HUES6 (cell line): Measurements from ENCODE around the gene RBP3.

Experiments
- H3K27ac ChIP-seq: 2 replicates; pipeline ENCODE4 v1.7.0; 2013; ENCODE audit warnings: low read depth, mild to moderate bottlenecking, low read length, inconsistent platforms
- H3K27me3 ChIP-seq: 2 replicates; pipeline ENCODE4 v1.6.1; 2013; ENCODE audit warnings: low read length; ENCODE audit not compliant: control insufficient read depth, insufficient read depth
- H3K36me3 ChIP-seq: 2 replicates; pipeline ENCODE4 v1.6.1; 2013; ENCODE audit warnings: low read length; ENCODE audit not compliant: control insufficient read depth, insufficient read depth
- H3K4me1 ChIP-seq: 2 replicates; pipeline ENCODE4 v1.6.1; 2013; ENCODE audit warnings: low read length; ENCODE audit not compliant: control insufficient read depth, insufficient read depth
- H3K4me3 ChIP-seq: 2 replicates; pipeline ENCODE4 v1.5.1; 2013; ENCODE audit warnings: low read depth, low read length
- H3K9ac ChIP-seq: one replicate; pipeline ENCODE4 v1.6.1; 2013; ENCODE audit warnings: mild to moderate bottlenecking, low read length
- H3K9me3 ChIP-seq: 2 replicates; pipeline ENCODE4 v1.6.1; 2013; ENCODE audit warnings: low read depth, low read length; ENCODE audit not compliant: control insufficient read depth, insufficient read depth

The RBP3 gene

DNA sequence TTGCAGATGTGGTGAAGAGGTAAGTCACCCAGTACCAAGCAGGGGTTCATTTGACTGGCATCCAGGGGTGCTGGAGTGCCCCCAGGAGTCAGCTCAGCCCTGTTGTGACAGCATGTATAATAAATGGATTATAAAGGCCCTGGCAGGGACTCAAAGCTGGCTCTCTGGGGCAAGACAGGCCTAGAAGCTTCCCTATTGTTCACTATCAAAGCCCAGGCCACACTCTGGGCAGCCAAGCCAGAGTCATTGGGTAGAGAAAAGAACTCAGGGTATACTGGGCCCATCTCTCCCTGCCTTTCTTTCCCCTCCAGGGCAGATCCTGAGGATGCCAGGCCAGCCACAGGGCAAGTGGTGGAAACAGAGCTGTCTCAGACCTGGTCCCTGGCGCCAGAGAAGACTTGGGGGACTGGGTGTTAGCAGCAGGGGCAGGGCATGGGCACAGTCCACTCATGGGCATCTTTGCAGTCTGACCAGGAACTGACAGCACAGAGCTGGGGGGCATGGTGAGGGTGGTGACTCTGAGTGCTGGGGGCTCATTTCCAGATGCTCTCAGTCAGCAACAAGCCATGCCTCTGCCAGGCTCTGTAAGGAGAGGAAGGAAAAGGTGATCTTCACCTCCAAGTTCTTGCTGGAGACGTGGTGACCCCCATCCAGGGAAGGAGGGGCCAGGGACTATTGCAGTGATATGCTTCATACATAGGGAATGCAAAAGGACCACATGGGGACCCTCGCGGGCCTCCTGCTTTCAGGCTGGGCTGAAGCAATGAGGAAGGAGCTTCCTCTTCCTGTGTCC lies 11.7 kb downstream of the RBP3 start:
- no peaks in the 10 kb centered on the region for H3K27me3 ChIP-seq
- no peaks in the 10 kb centered on the region for H3K9me3 ChIP-seq
- H3K36me3 ChIP-seq = no peaks in the 10 kb centered on the region
- H3K9ac ChIP-seq = no peak overlapping the region
- H3K4me1 ChIP-seq = peaks cover 9% of the 10 kb centered on the region
- no peak overlapping the region for H3K27ac ChIP-seq
- H3K4me3 ChIP-seq = no peak overlapping the region

DNA sequence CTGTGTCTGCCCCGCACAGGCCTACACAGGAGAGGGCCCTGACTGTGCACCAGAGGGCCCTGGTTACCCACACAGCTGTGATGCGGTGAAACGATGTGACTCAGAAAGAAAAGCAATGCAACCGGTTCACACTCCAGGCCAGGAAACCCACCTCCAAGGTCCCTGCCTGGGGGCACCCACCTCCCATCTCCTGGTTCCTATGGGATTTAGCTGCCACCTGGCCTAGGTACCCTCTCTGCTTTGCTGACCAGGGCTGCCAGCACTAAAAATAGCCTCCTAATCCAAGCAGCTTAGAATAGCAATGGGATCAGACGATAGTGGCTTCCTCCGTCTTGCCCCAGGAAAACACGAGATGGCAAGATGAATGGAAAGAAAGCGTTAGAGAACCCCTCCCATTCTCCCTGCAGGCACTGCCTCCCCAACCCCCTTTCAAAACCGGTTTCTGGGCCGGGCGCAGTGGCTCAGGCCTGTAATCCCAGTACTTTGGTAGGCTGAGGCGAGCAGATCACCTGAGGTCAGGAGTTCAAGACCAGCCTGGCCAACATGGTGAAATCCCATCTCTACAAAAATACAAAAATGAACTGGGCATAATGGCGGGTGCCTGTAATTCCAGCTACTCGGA lies 12.4 kb downstream of the RBP3 start:
- Histone ChIP-seq H3K4me3 (no peak overlapping the region), H3K4me1 (peaks cover 9% of the 10 kb centered on the region), H3K27me3 (no peaks in the 10 kb centered on the region), H3K27ac (no peak overlapping the region), H3K36me3 (no peaks in the 10 kb centered on the region), H3K9ac (no peak overlapping the region), H3K9me3 (no peaks in the 10 kb centered on the region)

DNA sequence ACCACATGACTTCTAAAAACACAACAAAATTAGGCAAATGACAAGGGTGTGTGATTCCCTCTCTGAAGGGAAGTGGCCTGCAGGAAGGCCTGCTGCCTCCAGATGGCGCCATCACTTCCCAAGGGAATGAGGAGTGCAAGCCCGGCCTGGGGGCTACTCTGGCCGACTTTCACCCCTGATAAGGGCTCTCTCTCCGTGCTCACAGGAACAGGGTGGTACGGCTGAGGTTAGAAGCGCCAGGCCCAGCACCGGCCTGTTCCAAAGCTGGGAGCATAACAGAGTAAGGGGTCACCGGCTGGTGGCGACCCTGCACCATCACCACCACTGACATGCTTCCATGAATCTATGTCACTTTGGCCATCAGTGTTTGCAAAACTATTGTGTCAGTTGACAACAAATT lies 13.1 kb downstream of the RBP3 start:
- Histone ChIP-seq H3K9ac (no peak overlapping the region), H3K4me3 (no peak overlapping the region), H3K27ac (no peak overlapping the region)

DNA sequence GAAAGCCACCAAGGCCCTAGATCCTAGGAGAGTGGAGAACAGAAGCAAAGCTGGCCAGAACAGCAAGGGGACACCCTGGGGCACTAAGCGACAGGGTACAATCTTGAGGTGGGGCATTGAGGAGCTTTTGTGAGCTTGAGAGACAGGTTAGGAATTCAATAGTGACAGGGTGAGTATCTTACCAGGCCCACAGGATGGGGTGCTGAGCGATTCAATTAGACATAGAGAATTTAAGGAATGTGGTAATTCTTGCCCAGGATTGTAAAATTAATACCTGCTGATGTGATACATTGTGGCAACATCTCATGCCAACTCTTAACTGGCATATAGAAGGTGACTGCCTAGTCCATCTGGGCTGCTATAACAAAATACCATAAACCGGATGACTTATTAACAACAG lies 14.0 kb downstream of the RBP3 start:
- H3K9me3 ChIP-seq = no peaks in the 10 kb centered on the region
- no peak overlapping the region for H3K27ac ChIP-seq
- no peak overlapping the region for H3K9ac ChIP-seq
- H3K4me3 ChIP-seq = no peak overlapping the region
- no peaks in the 10 kb centered on the region for H3K36me3 ChIP-seq
- H3K4me1 ChIP-seq = peaks cover 9% of the 10 kb centered on the region
- H3K27me3 ChIP-seq = no peaks in the 10 kb centered on the region

More for the DNA sequence above, 13.1 kb downstream of the RBP3 start:
- Histone ChIP-seq H3K4me1 (peaks cover 9% of the 10 kb centered on the region), H3K27me3 (no peaks in the 10 kb centered on the region), H3K9me3 (no peaks in the 10 kb centered on the region), H3K36me3 (no peaks in the 10 kb centered on the region)

DNA sequence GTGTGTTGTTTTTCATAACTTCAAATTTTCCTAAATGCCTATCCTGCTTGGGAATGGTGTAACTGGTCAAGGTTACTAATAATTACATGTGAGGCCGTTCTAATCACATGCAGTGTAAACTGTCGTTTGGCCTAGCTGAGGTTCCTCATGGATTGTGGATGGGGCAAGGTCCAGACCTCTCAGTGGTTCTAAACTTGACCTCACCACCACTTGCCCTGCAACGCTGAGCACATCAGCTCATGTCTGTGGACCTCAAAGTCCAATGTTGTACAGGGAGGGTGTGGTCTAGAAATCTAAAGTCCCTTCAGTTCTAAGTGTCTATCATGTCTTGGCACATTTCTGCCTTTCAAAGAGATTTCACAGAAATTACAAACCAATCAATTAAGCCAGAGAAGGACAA lies 15.6 kb downstream of the RBP3 start:
- Histone ChIP-seq H3K27me3 (no peaks in the 10 kb centered on the region), H3K36me3 (peaks cover 5% of the 10 kb centered on the region; the same call in 1 of the 2 replicates)

DNA sequence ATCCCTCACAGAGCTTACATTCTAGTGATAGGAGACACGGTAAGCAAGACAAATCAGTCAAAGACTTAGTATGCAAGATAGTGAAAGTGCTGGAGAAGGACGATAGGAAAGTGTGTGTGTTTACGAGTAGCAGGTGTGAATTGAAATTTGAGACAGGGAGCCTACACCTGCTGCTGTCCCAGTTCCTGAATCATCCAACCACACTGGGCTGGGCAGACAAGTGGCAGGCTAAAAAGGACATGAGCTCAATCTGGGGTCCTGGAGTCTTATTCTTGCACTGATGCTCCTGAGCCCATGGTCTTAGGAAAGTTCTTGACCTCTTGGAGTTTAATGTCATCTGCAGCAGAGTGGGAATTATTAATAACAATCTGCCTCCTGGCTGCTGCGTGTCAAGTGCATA lies 16.2 kb downstream of the RBP3 start:
- Histone ChIP-seq H3K27me3 (no peaks in the 10 kb centered on the region), H3K36me3 (peaks cover 5% of the 10 kb centered on the region; the same call in 1 of the 2 replicates), H3K27ac (no peak overlapping the region), H3K9ac (no peak overlapping the region), H3K9me3 (no peaks in the 10 kb centered on the region), H3K4me3 (no peak overlapping the region), H3K4me1 (peaks cover 9% of the 10 kb centered on the region)

More for the DNA sequence above, 15.6 kb downstream of the RBP3 start:
- H3K9me3 ChIP-seq = no peaks in the 10 kb centered on the region
- H3K4me1 ChIP-seq = peaks cover 9% of the 10 kb centered on the region
- H3K4me3 ChIP-seq = no peak overlapping the region
- H3K27ac ChIP-seq = no peak overlapping the region
- H3K9ac ChIP-seq = no peak overlapping the region

DNA sequence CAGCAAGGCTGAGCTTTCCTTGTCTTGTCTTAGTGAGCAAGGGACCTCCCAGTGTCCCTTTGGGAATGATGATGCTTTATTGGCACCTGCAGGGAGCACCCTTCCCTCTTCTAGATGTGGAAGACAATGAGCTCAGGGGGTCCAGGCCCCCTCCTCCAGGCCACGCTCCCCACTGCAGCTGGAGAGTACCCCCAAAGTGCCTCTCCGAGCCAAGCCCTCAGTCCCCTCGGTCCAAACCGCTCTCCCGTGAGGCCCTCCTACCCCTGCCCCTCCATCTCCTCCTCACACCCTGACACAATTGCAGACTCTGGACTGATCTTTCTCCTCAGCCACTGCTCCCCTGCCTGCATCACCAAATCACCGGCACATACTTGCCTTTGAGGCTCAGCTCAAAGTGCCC lies 16.7 kb downstream of the RBP3 start:
- Histone ChIP-seq H3K4me3 (no peak overlapping the region), H3K4me1 (peaks cover 9% of the 10 kb centered on the region), H3K9me3 (no peaks in the 10 kb centered on the region), H3K27ac (no peak overlapping the region), H3K9ac (no peak overlapping the region), H3K27me3 (no peaks in the 10 kb centered on the region), H3K36me3 (peaks cover 5% of the 10 kb centered on the region; the same call in 1 of the 2 replicates)

DNA sequence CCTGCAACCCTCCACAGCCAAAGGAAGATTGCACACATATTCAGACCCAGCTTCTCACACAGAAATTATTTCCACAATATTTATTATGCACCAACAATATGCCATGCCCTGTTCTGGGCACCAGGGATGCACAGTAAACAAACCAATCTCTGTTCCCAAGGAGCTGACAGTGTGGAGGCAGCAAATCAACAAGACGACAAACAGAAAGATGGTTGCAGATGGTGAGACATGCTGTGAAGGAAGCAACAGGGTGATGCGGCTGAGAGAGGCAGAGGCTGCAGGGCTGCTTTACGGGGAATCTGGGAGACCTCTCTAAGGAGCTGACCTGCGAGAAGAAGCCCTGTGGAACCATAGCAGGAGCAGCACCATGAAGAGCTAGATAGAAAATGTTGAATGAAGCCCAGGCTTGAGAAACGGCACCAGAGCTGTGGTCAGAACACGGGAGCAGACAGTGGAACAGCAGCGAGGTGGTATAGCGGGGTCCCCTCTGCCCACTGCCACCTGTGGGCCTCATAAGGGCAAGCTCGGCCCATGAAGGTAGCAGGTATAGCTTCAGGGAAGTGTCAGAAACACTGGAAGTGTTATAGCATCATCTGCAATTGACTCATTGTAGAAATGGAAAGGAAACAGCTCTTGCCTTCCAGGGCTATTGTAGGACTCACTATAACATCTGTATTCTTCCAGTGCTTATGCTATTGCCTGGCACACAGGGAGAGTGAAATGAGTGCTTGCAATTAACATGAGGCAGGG lies 17.4 kb downstream of the RBP3 start:
- Histone ChIP-seq H3K4me1 (peaks cover 9% of the 10 kb centered on the region), H3K27ac (no peak overlapping the region), H3K27me3 (no peaks in the 10 kb centered on the region), H3K4me3 (no peak overlapping the region), H3K9me3 (no peaks in the 10 kb centered on the region), H3K9ac (no peak overlapping the region), H3K36me3 (peaks cover 5% of the 10 kb centered on the region; the same call in 1 of the 2 replicates)

DNA sequence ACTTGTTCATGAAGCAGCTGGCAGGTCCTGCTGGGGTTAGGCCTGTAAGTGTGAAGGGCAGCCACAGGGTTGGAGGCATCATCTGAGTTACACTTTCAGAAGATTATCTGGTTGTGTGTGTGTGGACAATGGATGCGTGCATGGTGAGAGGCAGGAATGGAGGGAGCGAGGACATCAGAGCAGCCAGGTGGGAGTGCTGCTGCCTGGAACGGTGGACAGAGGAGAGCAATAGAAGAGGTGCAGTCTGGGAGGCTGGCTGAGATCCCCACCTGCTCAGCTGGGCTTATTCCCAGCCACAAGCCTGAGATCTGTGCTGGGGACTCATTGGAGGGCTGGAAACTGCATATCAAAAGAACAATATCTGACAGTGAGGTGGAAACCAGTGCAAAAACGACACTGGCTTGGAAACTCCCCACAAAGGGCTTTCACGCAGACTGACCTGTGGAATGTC lies 18.0 kb downstream of the RBP3 start:
- H3K36me3 ChIP-seq = peaks cover 5% of the 10 kb centered on the region; the same call in 1 of the 2 replicates
- no peaks in the 10 kb centered on the region for H3K27me3 ChIP-seq
- H3K4me3 ChIP-seq = no peak overlapping the region
- no peak overlapping the region for H3K9ac ChIP-seq
- H3K27ac ChIP-seq = no peak overlapping the region
- H3K4me1 ChIP-seq = peaks cover 9% of the 10 kb centered on the region
- no peaks in the 10 kb centered on the region for H3K9me3 ChIP-seq

DNA sequence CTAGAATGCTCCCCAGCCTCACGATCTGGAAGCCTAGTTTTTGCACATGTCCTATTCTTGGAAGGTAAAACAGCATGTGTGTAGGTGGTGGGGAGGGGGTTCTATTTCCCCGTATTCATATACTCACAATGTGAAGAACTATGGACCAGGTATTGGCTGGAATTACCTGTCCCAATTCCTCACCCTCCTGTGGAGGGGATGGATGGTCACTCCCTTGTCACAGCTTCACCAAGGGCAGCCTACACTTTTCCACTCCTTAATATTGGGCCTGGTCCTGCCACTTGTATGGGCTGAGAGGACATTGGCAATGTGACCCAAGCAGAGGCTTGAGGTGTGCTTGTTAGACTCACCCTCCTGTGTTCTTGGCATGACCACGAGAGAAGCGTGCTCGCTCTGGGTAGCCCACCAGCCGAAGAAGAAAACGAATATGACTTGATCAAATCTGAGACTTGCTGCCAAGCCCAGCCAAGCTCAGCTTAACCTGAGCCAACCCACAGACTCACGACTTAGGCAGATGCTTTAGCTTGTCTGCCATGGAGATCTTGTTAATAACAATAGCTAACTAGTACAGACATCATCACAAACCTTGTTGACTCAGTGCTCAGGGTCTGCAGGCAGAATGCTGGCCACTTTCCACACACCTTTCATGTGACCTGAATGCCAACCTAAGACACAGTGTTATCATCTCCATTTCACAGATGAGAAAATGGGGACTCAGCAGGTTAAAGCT lies 18.7 kb downstream of the RBP3 start:
- Histone ChIP-seq H3K27ac (no peak overlapping the region), H3K4me3 (no peak overlapping the region), H3K9ac (no peak overlapping the region), H3K36me3 (peaks cover 5% of the 10 kb centered on the region; the same call in 1 of the 2 replicates), H3K27me3 (no peaks in the 10 kb centered on the region), H3K4me1 (peaks cover 6% of the 10 kb centered on the region), H3K9me3 (no peaks in the 10 kb centered on the region)
